Measurements from ENCODE around the gene IPO13.

IPO13 gene

GRCh38 chr1:43901196-43901961 is 45.4 kb upstream of the IPO13 start:
- Histone ChIP-seq H3K9me3 (ENCODE audit: insufficient read depth, low read length) (no peaks in the 10 kb centered on the region), H3K4me2 (ENCODE audit: low read length) (no peak overlapping the region), H3K27me3 (ENCODE audit: low read depth, low read length) (no peaks in the 10 kb centered on the region), H2AFZ (ENCODE audit: low read depth, low read length) (no peak overlapping the region), H3K9ac (ENCODE audit: low read length) (no peak overlapping the region), H4K20me1 (ENCODE audit: insufficient read depth, low read length) (no peaks in the 10 kb centered on the region), H3K27ac (ENCODE audit: low read length) (no peak overlapping the region), H3K79me2 (ENCODE audit: low read length) (no peaks in the 10 kb centered on the region), H3K4me1 (ENCODE audit: low read length) (no peaks in the 10 kb centered on the region), H3K4me3 (ENCODE audit: low read length) (no peak overlapping the region), H3K36me3 (replicated peaks; ENCODE audit: low read depth, low read length) (no peaks in the 10 kb centered on the region)
- TF ChIP-seq EZH2phosphoT487 (IDR thresholded peaks at IDR 0.05; ENCODE audit: low read depth) (no peak), CTCF (IDR thresholded peaks at IDR 0.05; ENCODE audit: low read depth, low read length) (no peak)

GRCh38 chr1:43902058-43902831 is 44.5 kb upstream of the IPO13 start:
- no peak overlapping the region for H3K4me2 ChIP-seq (ENCODE audit: low read length)
- no peak overlapping the region for H3K4me3 ChIP-seq (ENCODE audit: low read length)
- no peak overlapping the region for H3K9ac ChIP-seq (ENCODE audit: low read length)
- H3K27me3 ChIP-seq (ENCODE audit: low read depth, low read length), result no peaks in the 10 kb centered on the region
- H3K9me3 ChIP-seq (ENCODE audit: insufficient read depth, low read length), result no peaks in the 10 kb centered on the region
- no peaks in the 10 kb centered on the region for H3K36me3 ChIP-seq (replicated peaks; ENCODE audit: low read depth, low read length)
- H3K4me1 ChIP-seq (ENCODE audit: low read length), result no peaks in the 10 kb centered on the region
- no peaks in the 10 kb centered on the region for H4K20me1 ChIP-seq (ENCODE audit: insufficient read depth, low read length)
- TF ChIP-seq CTCF (IDR thresholded peaks at IDR 0.05; ENCODE audit: low read depth, low read length) (no peak), EZH2phosphoT487 (IDR thresholded peaks at IDR 0.05; ENCODE audit: low read depth) (no peak)
- no peak overlapping the region for H2AFZ ChIP-seq (ENCODE audit: low read depth, low read length)
- no peak overlapping the region for H3K27ac ChIP-seq (ENCODE audit: low read length)
- no peaks in the 10 kb centered on the region for H3K79me2 ChIP-seq (ENCODE audit: low read length)

GRCh38 chr1:43904660-43905551 is 41.8 kb upstream of the IPO13 start:
- no peak overlapping the region for H3K4me2 ChIP-seq (ENCODE audit: low read length)
- H3K36me3 ChIP-seq (replicated peaks; ENCODE audit: low read depth, low read length), result no peaks in the 10 kb centered on the region

More at GRCh38 chr1:43904660-43905551, 41.8 kb upstream of the IPO13 start:
- H3K9ac ChIP-seq (ENCODE audit: low read length), result no peak overlapping the region
- no peak overlapping the region for H3K27ac ChIP-seq (ENCODE audit: low read length)
- H2AFZ ChIP-seq (ENCODE audit: low read depth, low read length), result no peak overlapping the region
- no peaks in the 10 kb centered on the region for H3K79me2 ChIP-seq (ENCODE audit: low read length)
- H3K9me3 ChIP-seq (ENCODE audit: insufficient read depth, low read length), result no peaks in the 10 kb centered on the region
- no peaks in the 10 kb centered on the region for H4K20me1 ChIP-seq (ENCODE audit: insufficient read depth, low read length)
- H3K4me3 ChIP-seq (ENCODE audit: low read length), result no peak overlapping the region
- no peaks in the 10 kb centered on the region for H3K4me1 ChIP-seq (ENCODE audit: low read length)
- no peaks in the 10 kb centered on the region for H3K27me3 ChIP-seq (ENCODE audit: low read depth, low read length)
- TF ChIP-seq CTCF (IDR thresholded peaks at IDR 0.05; ENCODE audit: low read depth, low read length), result no peak
- TF ChIP-seq EZH2phosphoT487 (IDR thresholded peaks at IDR 0.05; ENCODE audit: low read depth), result no peak

Data from OCI-LY3 (cell line).